Stimulated activated CD4-positive, alpha-beta T cell treated with anti-CD3 and anti-CD28 coated beads, Interleukin-12 subunit alpha, Interleukin-12 subunit beta, amount 100 ng/mL, for 48 hours (primary cell): ENCODE measurements around the gene COL21A1.

ENCODE experiments used
- DNase-seq, 3 donors: peaks; one replicate each; pipeline ENCODE4 v3.0.0-alpha.2; 2020; ENCODE audit warnings: low read depth in 2 of 3, low spot score in 1 of 3

The COL21A1 gene

GRCh38 chr6:56050530-56051201 is 196.7 kb downstream of the COL21A1 start:
- DNase-seq = no peak

- no peak for DNase-seq
Measured at GRCh38 chr6:56048601-56049000, 198.8 kb downstream of the COL21A1 start.

- DNase-seq = no peak
Measured at GRCh38 chr6:56047931-56048540, 199.3 kb downstream of the COL21A1 start.

DNA sequence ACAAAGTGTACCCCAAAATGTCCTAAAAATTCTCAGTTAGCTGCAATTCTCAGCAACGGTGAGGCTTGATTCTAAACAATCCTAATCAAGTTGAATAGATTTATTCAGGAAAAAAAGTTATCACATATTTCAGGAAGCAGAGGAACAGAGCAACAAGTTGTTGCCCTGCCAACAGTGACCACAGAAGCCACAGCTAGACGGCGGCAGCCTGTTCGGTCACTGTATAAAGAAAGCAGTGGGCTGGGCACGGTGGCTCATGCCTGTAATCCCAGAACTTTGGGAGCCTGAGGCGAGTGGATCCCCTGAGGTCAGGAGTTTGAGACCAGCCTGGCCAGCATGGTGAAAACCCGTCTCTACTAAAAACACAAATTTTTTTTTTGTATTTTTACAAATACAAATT is 200.8 kb downstream of the COL21A1 start:
- DNase-seq = no peak

DNA sequence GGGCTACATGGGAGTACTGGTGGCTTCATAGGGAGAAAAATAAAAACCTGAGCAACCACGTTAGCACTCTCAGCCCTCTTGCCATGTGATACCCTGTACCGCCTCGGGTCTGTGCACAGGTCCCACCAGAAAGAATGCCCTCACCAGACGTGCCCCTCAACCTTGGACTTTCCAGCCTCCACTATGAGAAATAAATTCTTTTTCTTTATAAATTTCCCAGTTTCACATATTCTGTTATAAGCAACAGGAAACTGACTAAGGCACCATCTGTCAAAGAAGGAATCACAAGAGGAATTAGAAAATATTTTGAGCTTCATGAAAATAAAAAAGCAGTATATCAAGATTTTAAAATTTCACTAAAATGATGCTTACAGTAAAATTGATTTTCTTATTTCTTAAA is 203.6 kb downstream of the COL21A1 start:
- DNase-seq = no peak

GRCh38 chr6:56043076-56043475 is 204.3 kb downstream of the COL21A1 start:
- no peak for DNase-seq

GRCh38 chr6:56041591-56041990 is 205.8 kb downstream of the COL21A1 start:
- no peak for DNase-seq

- no peak for DNase-seq
Measured at GRCh38 chr6:56040889-56041301, 206.5 kb downstream of the COL21A1 start.

GRCh38 chr6:56040223-56040622 is 207.2 kb downstream of the COL21A1 start:
- DNase-seq = no peak

GRCh38 chr6:56038764-56039163 is 208.6 kb downstream of the COL21A1 start:
- no peak for DNase-seq

GRCh38 chr6:56037601-56038000 is 209.8 kb downstream of the COL21A1 start:
- no peak for DNase-seq

DNA sequence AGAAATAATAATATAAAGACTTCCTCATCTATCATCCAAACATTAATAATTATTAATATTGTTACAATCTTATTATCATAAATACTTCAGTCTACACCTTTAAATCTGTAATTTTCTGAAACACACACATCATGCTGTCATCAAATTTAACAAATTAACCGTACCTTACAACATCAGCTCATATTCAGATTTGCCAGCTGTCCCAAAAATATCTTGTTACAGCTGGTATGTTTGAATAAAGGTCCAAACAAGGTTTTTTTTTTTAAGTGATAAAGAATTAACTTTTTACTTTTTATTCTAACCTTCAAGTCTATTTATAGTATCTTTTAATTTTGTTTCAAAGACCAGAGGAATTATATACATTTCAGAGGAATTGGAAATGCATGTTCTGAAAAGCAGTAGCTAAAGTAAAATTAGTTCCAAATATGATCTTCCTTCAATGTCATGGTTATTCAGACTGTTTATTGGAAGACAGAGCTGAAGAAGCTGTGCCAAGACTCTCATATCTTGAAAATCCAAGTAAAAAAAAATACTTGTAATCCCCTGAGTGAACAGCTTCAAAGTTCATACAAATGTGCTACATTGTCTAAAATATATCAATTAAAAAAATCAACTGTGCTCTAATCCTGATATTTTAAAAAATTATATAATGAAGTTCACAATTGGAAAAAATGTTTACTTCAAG is 210.3 kb downstream of the COL21A1 start:
- no peak for DNase-seq

DNA sequence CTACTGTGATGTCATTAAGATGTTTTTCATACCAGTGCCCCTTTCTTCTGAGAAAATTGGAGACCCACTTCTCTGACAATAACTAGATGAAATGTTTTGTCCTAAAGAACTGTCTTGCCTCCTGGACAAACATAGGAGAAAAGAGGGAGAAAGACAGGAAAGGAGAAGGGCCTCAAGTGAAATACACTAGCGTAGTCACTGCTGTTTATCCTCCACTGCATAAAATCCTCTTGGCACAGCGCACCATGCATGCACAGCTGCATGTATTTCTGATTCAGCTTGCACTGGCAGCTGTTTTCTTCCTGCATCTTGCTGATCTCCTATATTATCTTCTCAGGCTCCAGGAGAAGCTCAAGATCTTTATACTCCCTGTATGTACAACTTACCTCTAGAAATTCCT is 214.0 kb downstream of the COL21A1 start:
- no peak for DNase-seq

DNA sequence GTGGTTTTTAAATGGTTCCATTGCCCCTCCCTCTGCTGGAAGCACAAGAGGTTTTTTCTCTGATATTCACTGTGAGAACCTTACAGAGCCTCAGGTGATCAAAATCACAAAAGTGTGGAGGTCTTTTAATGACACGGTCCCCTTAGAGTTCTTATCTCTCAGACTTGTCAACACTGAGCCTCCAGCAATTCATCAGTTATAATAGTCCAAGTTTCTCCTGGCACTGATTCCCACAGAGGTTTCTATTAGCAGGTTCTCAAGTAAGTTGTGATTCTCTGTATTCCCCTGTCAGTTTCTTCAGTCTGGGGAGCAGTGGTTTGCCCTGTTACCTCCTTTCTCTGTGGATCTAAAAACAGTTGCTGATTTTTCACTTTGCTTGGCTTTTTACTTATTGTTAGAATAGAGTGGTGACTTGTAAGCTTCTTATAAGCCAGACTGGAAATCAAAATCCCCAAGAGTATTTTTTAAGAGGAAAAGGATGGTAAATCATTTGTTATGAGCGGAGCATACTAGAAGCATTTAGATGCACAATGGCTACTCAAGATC is 214.6 kb downstream of the COL21A1 start:
- no peak for DNase-seq

- DNase-seq = no peak
Measured at GRCh38 chr6:56027865-56028264, 219.5 kb downstream of the COL21A1 start.

GRCh38 chr6:56026455-56027180 is 220.8 kb downstream of the COL21A1 start:
- no peak for DNase-seq

DNA sequence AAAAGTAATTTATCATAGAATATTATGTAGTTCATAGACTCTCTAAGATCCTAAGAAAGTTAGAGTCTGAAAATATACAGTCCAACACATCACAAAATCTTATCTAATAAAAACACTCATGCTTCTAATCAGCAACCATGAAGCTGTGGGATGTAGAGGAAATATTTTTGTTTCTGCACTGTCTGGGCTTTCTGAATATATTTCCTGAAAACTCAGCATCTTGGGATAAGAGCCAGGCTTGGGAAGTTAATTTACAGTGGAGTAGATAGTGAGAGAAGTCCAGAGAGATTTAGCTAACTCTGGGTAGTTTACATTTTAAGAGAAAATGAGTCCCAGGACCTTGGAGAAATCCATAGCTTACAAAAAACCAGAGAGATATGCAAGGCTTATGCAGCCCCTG is 221.6 kb downstream of the COL21A1 start:
- DNase-seq = no peak

GRCh38 chr6:56024931-56025330 is 222.4 kb downstream of the COL21A1 start:
- DNase-seq = no peak

GRCh38 chr6:56023829-56024228 is 223.6 kb downstream of the COL21A1 start:
- no peak for DNase-seq

GRCh38 chr6:56022678-56023077 is 224.7 kb downstream of the COL21A1 start:
- DNase-seq = no peak

DNA sequence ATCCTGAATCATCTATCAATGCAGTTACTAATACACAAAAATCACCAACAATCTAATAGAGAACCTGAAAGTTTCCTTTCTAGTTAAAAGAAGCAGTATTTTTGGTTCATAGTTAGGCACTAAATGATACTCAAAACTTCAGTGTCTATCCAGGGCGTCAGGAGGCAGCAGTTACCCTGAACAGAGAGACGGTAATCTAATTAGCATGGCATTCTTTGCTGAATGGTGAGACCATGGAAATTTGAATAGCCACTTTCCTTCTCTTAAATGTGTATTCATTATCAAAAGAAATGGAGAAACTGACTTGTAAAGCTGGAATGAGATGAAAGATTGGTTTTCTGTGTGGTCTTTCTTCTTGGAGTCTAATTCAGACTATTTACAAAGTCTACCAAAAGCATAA is 225.4 kb downstream of the COL21A1 start:
- no peak for DNase-seq

GRCh38 chr6:56019973-56020372 is 227.4 kb downstream of the COL21A1 start:
- no peak for DNase-seq
